Esophagus muscularis mucosa (tissue), 4 donors: ENCODE data around the gene PKD1L1. TPM values are rescaled to one million over a fixed set of nuclear protein-coding genes. Genes with fewer than 3 reads are reported as not detected.

Source experiments
- DNase-seq: peaks from one replicate; pipeline ENCODE4 v3.0.0-alpha.2; 2017; ENCODE audit errors: extremely low spot score
- H3K27ac ChIP-seq, 4 donors: fragments of 200-600 bp; sonication (generic); replicated peaks in 1 of 4; 1 replicate in 3 of 4; 2 replicates in 1 of 4; pipeline ENCODE4 v1.5.1; 2016 to 2019; ENCODE audit warnings: mild to moderate bottlenecking in 1 of 4
- H3K27me3 ChIP-seq, 4 donors: fragments of 200-600 bp; sonication (generic); one replicate each; pipeline versions ENCODE4 v1.5.1 to v1.6.0; 2016 to 2019
- H3K36me3 ChIP-seq, 4 donors: fragments of 200-600 bp; sonication (generic); one replicate each; pipeline ENCODE4 v1.5.1; 2016 to 2019
- H3K4me1 ChIP-seq, 4 donors: fragments of 200-600 bp; sonication (generic); one replicate each; pipeline ENCODE4 v1.5.1; 2016 to 2019
- H3K4me3 ChIP-seq, 4 donors: fragments of 200-600 bp; sonication (generic); 1 replicate in 2 of 4; 2 replicates in 2 of 4; pipeline ENCODE4 v1.5.1; 2016 to 2019; ENCODE audit warnings: mild to moderate bottlenecking in 4 of 4, moderate library complexity in 1 of 4
- H3K9me3 ChIP-seq, 4 donors: fragments of 200-600 bp; sonication (generic); 1 replicate in 3 of 4; 2 replicates in 1 of 4; pipeline ENCODE4 v1.5.1; 2016 to 2019
- EP300 ChIP-seq: sonication (generic); formaldehyde crosslinking; IDR thresholded peaks from one replicate; pipeline ENCODE4 v1.6.1; 2017; ENCODE audit warnings: antibody characterized with exemption
- POLR2A ChIP-seq: fragments of 450-650 bp; IDR thresholded peaks from one replicate; pipeline ENCODE4 v1.6.1; 2017; ENCODE audit warnings: antibody characterized with exemption, moderate library complexity, mild to moderate bottlenecking, low read depth
- POLR2AphosphoS5 ChIP-seq, 2 donors: sonication (generic); formaldehyde crosslinking; IDR thresholded peaks; one replicate each; pipeline ENCODE4 v1.6.1; 2017; ENCODE audit warnings: antibody characterized with exemption in 2 of 2
- WGBS: methylation state at CpG from one replicate; pipeline ENCODE4 v1.1.5; 2018; 5-methylcytosine and 5-hydroxymethylcytosine counted together
- intact Hi-C: fragments of 100-400 bp; cut with DNase I; formaldehyde crosslinking; loops from one replicate; pipeline ENCODE4 v1.15.1; 2023
- total RNA-seq, 4 donors: library from RNA; depleted of rRNA; stranded (reverse); fragments of >200 nt; gene quantifications; one replicate each; pipeline versions ENCODE4 v1.1.0 to v1.2.1, GENCODE V29; 2016
- TF ChIP-seq, protein P1 (sequence below), 3 experiments: fragments of 200-600 bp in 2 of 3; fragments of 450-650 bp in 1 of 3; sonication (generic) in 2 of 3; IDR thresholded peaks; one replicate each; pipeline ENCODE4 v1.5.1; 2017 to 2019; ENCODE audit warnings: antibody characterized with exemption in 3 of 3, mild to moderate bottlenecking in 2 of 3, moderate library complexity in 1 of 3

The PKD1L1 gene
- total RNA-seq, 4 donors from 2014 or later, result 0.50 to 1.7 (median 0.73) TPM

DNA sequence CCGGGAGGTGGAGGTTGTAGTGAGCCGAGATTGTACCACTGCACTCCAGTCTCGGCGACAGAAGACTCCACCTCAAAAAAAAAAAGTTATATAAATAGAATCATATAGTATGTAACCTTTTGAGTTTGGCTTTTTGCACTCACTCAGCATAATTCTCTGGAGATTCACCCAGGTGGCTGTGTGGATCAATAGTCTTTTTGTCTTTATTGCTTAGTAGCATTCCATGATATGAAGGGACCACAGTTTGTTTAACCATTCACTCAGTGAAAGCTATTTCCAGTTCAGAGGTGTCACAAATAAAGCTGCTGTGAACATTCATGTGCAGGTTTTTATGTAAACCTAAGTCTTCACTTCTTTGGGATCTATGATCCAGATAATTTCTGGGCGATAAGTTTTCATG, 167.7 kb downstream of the PKD1L1 start:
- WGBS, result 96% methylated on average over 5 of the region's 5 CpGs
- TF ChIP-seq, protein P1, sequence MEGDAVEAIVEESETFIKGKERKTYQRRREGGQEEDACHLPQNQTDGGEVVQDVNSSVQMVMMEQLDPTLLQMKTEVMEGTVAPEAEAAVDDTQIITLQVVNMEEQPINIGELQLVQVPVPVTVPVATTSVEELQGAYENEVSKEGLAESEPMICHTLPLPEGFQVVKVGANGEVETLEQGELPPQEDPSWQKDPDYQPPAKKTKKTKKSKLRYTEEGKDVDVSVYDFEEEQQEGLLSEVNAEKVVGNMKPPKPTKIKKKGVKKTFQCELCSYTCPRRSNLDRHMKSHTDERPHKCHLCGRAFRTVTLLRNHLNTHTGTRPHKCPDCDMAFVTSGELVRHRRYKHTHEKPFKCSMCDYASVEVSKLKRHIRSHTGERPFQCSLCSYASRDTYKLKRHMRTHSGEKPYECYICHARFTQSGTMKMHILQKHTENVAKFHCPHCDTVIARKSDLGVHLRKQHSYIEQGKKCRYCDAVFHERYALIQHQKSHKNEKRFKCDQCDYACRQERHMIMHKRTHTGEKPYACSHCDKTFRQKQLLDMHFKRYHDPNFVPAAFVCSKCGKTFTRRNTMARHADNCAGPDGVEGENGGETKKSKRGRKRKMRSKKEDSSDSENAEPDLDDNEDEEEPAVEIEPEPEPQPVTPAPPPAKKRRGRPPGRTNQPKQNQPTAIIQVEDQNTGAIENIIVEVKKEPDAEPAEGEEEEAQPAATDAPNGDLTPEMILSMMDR (IDR thresholded peaks at IDR 0.05), result no peak
- no peak for TF ChIP-seq EP300
- TF ChIP-seq POLR2A, result no peak
- TF ChIP-seq POLR2AphosphoS5 (IDR thresholded peaks at IDR 0.05), result no peak
- Histone ChIP-seq H3K9me3 (no peaks in the 10 kb centered on the region), H3K27ac (no peak overlapping the region), H3K4me1 (peaks cover 9 to 42% (median 40%) of the 10 kb centered on the region in 4 donors), H3K27me3 (no peaks in the 10 kb centered on the region), H3K4me3 (no peak overlapping the region), H3K36me3 (no peaks in the 10 kb centered on the region)
- intact Hi-C loops, result no loop called here
- no peak for DNase-seq

DNA sequence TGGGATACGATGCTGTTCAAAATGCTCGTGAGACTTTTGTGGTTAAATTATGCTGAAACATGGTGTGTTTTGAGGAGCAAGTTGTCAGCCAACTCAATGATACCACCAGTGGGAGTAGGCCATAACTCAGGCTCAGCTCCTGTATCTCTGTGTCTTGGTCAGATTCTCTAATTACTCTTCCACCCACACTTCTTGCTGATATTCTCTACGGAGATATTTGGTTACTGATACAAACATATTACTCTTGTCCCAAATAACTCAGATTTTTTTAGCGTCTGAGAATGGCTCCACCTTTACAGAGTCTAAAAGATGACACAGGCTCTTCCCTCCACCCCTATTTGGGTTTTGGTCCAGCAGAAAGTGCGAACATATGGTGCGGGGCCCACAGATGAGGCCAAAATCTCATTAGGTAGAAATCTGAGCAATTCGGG, 168.9 kb downstream of the PKD1L1 start:
- WGBS, result 81% methylated on average over 7 of the region's 7 CpGs
- peak; percentile 53 for DNase-seq
- no peaks in the 10 kb centered on the region for H3K36me3 ChIP-seq
- H3K4me3 ChIP-seq, result no peak overlapping the region
- H3K27ac ChIP-seq, result no peak overlapping the region
- intact Hi-C loops, result loop anchor here (10.0 kb wide), 2 partner anchors 145 to 175 kb away; no protein-coding TSS in a partner anchor
- TF ChIP-seq, protein P1 (IDR thresholded peaks at IDR 0.05), result no peak
- TF ChIP-seq EP300, result no peak
- no peak for TF ChIP-seq POLR2A
- no peak for TF ChIP-seq POLR2AphosphoS5 (IDR thresholded peaks at IDR 0.05)
- H3K4me1 ChIP-seq, result peaks cover 9 to 37% (median 33%) of the 10 kb centered on the region in 4 donors
- H3K9me3 ChIP-seq, result no peaks in the 10 kb centered on the region
- H3K27me3 ChIP-seq, result no peaks in the 10 kb centered on the region

DNA sequence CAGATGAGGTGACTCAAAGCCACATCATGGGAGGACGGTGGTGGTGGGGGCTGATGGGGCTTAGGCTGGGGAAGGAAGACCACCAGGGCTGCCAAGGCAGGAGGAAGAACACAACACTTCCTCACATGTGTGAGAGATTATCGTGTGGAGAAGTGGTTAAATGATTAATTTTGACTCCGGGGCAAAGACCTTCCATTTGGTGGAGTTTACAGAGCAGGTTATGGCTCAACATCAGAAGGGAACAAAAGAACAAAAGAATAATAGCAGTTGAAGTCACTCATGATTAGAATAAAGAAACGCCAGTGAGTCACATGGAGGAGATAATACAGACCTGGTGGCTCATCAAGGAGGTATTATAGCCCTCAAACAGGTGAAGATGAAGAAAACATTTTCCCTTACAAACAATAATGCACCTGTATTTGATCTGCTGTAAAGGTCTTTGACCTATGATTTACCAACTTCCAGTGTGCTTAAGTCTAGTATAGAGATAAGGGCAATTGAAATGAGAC, 170.1 kb downstream of the PKD1L1 start:
- no peak for TF ChIP-seq EP300
- TF ChIP-seq, protein P1 (IDR thresholded peaks at IDR 0.05), result no peak
- TF ChIP-seq POLR2A, result no peak
- no peak for TF ChIP-seq POLR2AphosphoS5 (IDR thresholded peaks at IDR 0.05)
- WGBS, result 91% methylated on average over 4 of the region's 4 CpGs
- Histone ChIP-seq H3K4me3 (no peak overlapping the region), H3K27ac (no peak overlapping the region), H3K4me1 (peaks cover 0 to 26% (median 22%) of the 10 kb centered on the region in 4 donors), H3K36me3 (no peaks in the 10 kb centered on the region), H3K27me3 (no peaks in the 10 kb centered on the region), H3K9me3 (no peaks in the 10 kb centered on the region)
- DNase-seq, result no peak
- intact Hi-C loops, result loop anchor here (10.0 kb wide), 2 partner anchors 143 to 173 kb away; no protein-coding TSS in a partner anchor

DNA sequence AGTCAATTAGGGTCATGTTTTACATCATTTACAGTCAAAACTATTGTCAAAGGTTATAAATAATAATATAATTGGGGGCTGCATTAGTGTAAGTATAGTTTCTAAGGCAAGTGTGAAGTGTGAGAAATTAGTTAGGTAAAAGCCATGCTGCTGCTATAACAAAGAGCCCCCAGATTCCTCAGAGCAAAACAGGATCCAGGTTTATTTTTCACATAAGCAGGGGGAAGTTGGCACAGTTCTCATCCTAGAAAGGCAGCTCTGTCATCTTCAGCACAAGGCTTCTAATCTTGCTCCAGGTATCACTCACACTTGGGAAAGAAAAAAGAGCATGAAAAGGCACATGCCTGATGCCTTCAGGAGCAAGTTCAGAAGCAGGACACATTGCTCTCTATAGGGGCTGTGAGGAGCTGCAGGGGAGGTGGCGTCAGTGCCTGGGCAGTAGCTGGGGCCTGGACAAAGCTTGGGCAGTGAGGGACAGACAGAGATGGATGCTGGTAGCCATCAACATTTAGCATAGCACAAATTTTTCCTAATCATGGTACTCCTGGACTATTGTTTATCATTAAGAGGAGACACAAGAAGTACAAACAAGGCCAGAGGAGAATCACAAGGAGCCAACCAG, 170.6 kb downstream of the PKD1L1 start:
- TF ChIP-seq POLR2AphosphoS5 (IDR thresholded peaks at IDR 0.05), result no peak
- no peak for TF ChIP-seq EP300
- TF ChIP-seq POLR2A, result no peak
- TF ChIP-seq, protein P1 (IDR thresholded peaks at IDR 0.05), result no peak
- 100% methylated on average over 1 of the region's 1 CpG for WGBS
- Histone ChIP-seq H3K27me3 (no peaks in the 10 kb centered on the region), H3K27ac (no peak overlapping the region), H3K4me1 (peaks cover 0 to 20% (median 16%) of the 10 kb centered on the region in 4 donors), H3K4me3 (no peak overlapping the region), H3K9me3 (no peaks in the 10 kb centered on the region), H3K36me3 (no peaks in the 10 kb centered on the region)
- intact Hi-C loops, result loop anchor here (10.0 kb wide), 2 partner anchors 143 to 173 kb away; no protein-coding TSS in a partner anchor
- no peak for DNase-seq
